GM12874 (cell line): ENCODE measurements around the gene HAGH.

Source experiments
- TF ChIP-seq, protein P1 (sequence below): IDR thresholded peaks from 2 replicates; pipeline ENCODE4 v1.5.1; 2011; ENCODE audit warnings: low read depth, mild to moderate bottlenecking, control low read depth, low read length, moderate library complexity; ENCODE audit not compliant: insufficient read depth

HAGH gene

DNA sequence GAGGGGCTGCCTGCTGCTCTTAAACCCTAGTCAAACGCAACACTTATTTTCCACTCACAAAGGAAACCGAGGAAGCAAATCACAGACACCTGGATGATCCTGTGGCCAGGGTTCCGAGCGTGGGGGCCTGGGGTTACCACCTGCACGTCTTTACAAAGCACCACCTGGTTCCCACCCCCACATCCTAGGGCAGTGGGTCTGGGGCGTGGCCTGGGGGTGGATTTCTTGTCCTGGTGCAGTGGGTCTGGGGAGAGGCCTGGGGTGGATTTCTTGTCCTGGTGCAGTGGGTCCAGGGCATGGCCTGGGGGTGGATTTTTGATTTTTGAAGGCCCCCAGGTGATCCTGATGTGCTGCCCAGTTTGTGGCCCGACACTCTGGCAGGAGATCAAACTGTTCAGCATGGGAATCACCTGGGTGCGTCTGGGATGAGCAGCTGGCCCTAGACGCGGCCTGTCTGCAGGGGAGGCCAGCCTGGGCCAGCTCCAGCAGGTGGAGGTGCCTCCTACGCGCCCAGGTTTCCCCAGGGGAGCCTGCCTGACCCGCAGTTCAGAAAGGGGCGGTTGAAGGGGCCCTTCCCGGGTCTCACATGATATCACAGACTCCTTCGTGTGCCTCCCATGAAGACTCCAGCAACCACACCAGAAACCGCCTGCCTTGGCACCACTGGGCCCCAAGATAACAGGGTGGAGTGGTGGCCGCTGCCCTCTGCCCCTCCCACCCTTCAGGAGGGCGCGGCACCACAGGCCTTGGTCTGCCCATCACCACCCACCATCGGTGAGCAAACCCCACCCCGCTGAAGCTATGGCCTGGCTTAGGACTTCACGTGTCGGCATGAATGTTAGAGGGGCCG lies 6.3 kb downstream of the HAGH start:
- TF ChIP-seq, protein P1, sequence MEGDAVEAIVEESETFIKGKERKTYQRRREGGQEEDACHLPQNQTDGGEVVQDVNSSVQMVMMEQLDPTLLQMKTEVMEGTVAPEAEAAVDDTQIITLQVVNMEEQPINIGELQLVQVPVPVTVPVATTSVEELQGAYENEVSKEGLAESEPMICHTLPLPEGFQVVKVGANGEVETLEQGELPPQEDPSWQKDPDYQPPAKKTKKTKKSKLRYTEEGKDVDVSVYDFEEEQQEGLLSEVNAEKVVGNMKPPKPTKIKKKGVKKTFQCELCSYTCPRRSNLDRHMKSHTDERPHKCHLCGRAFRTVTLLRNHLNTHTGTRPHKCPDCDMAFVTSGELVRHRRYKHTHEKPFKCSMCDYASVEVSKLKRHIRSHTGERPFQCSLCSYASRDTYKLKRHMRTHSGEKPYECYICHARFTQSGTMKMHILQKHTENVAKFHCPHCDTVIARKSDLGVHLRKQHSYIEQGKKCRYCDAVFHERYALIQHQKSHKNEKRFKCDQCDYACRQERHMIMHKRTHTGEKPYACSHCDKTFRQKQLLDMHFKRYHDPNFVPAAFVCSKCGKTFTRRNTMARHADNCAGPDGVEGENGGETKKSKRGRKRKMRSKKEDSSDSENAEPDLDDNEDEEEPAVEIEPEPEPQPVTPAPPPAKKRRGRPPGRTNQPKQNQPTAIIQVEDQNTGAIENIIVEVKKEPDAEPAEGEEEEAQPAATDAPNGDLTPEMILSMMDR: no peak

DNA sequence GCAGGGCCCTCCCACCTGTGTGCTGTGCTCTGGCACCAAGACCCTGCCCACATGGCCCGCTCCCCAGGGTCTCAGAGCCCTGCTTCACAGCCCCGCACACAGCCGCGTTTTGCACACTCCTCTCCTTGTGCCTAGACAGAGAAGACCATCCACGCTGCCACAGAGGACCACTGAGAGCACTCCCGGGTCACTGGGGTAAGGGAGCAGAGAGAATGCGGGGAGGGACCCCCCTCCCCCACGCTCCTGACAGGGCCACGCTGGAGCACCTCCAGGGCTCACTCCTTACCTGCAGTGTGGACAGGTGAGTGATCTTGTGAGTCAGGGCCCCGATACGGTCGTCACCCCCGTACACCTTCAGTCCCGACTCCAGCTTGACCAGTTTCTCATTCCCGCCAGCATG lies 7.0 kb downstream of the HAGH start:
- TF ChIP-seq, protein P1: no peak

DNA sequence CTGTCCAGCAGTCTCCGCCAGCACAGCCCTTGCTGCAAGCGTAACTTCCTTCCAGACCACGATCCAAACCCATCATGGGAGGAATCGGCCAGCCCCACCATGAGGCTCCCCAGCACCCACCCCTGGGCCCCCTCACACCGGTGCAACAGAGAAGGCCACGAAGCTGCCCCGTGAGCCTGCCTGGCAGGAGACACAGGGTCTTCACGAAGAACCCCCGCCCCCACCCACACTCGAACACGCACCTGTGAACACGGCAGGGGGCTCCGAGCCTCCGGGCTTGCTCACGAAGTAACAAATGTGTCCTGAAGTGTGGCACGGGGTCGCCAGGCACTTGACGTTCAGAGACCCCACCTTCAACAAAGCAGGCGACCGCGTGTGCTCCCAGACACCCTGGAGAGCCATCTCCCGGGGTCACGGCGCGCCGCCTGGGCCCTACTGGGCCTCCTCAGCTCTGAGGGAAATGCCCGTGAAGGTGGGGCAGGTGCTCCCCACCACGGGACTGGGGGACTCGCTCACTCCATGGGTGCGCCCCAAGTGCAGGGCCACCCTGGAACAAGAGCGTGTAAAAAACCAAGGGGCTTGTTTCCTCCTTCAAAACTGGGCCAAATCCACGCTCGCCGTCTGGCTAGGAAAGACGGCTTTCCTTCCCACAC lies 7.6 kb downstream of the HAGH start:
- TF ChIP-seq, protein P1: no peak

DNA sequence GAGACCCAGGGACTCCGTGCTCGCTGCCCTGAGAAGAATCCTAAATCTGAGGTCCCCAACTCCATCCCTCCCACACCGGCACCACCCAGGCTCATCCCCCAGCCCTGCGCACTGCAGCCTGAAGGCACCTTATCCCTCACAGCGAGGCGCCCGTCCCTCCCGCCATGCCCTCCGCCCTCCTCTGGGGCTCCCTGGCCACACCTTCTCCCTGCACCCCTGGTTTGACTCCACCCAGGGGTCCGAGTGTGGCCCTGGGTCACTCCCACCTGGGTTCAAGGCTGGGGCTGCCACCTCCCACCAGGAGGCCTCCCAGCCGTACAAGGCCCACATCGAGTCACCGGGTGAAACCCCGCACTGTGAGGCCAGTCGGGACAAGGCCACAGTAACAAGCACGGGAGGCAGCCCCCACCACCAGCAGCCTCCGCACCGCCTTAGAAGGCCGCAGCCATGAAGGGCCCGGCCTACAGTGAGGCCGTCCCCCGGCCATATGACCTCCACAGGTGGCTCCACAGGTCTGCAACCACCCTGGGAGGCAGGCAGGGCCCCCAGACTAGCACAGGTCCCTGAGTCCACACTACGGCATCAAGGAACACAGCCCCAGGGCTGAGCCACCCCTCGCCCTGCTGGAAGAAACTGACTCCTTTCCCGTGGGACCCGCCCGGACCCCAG lies 8.3 kb downstream of the HAGH start:
- TF ChIP-seq, protein P1: no peak

DNA sequence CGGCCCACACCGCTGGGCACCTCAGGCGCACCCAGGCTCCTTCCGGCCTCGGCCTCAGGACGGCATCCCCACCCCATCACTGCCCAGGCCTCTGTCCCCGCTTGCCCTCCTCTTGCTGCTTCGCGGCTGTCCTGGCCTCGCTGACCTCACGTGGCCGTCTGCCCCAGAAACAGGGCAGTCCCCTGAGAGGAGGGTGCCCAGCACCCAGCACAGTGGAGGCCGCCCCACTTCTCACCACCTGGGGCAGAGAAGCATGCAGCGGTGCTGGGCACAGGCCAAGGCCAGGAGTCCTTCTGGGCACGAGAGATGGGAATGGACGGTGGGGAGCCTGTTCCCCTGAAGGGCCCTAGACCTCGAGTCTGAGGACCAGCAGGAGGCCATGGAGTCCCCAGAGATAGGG lies 8.9 kb downstream of the HAGH start:
- TF ChIP-seq, protein P1: no peak

DNA sequence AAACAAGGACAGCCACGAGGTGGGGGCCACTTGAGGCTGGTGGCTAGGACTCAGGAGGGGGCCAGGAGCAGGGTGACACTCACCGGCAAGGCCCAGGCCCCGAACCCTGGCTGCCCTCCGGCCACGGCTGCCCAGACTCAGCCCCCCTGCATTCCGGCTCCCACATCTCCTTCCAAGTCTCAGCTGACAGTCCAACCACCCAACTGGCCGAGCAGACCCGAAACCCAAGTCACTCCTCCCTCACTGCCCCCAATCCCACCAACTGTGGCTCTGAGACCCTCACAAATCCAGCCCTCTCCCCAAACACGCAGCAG lies 9.4 kb downstream of the HAGH start:
- TF ChIP-seq, protein P1: no peak
